Endothelial cell of umbilical vein (primary cell): ENCODE measurements around the gene ZNF439. TPM values are rescaled to one million over a fixed set of nuclear protein-coding genes. Genes with fewer than 3 reads are reported as not detected.

ENCODE experiments used
- Bru-seq: library from RNA; stranded (reverse); fragments of 400-500 nt; gene quantifications from one replicate; lab custom pipeline; 2021; lab: Mats Ljungman, UMichigan
- BruChase-seq, 2 experiments: library from RNA; stranded (reverse); fragments of 400-500 nt; gene quantifications; one replicate each; lab custom pipeline; 2021; lab: Mats Ljungman, UMichigan
- BruUV-seq: library from RNA; stranded (reverse); fragments of 400-500 nt; replicated peaks from 2 replicates; lab custom pipeline; 2021; lab: Mats Ljungman, UMichigan
- CTCF ChIA-PET: fragments of 300-600, 350-600 bp; sonication (Branson Sonifier 250); formaldehyde crosslinking; loops from one replicate; lab custom pipeline; 2021; ENCODE audit warnings: antibody characterized with exemption, inconsistent platforms; lab: Charles Lee
- POLR2A ChIA-PET: fragments of 300-600, 350-600 bp; sonication (Branson Sonifier 250); formaldehyde crosslinking; loops from one replicate; lab custom pipeline; 2021; ENCODE audit warnings: antibody characterized with exemption, inconsistent platforms; lab: Charles Lee
- DNase-seq: peaks from one replicate; pipeline ENCODE4 v3.0.0-alpha.2; 2011; ENCODE audit warnings: low read depth, low spot score
- FAIRE-seq: peaks from 2 replicates; lab custom pipeline; 2011; peaks lifted over from hg19 to GRCh38; lab: Jason Lieb, UNC
- H2AFZ ChIP-seq: 2 replicates; pipeline ENCODE4 v1.6.0; 2012; ENCODE audit warnings: low read depth, low read length, control low read depth, inconsistent platforms
- H3K27ac ChIP-seq: 2 replicates; pipeline ENCODE4 v1.5.1; 2011; ENCODE audit warnings: low read depth, mild to moderate bottlenecking, control low read depth, low read length, moderate library complexity; ENCODE audit not compliant: insufficient read depth
- H3K27me3 ChIP-seq, 2 experiments: 2 replicates each; pipeline versions ENCODE4 v1.6.0 to v1.6.1; 2011; ENCODE audit warnings: low read length in 2 of 2, mixed read lengths in 1 of 2; ENCODE audit not compliant: control insufficient read depth in 2 of 2, insufficient read depth in 2 of 2
- H3K36me3 ChIP-seq, 2 experiments: 2 replicates in 1 of 2; 3 replicates in 1 of 2; pipeline ENCODE4 v1.5.1; 2011; ENCODE audit warnings: low read length in 2 of 2, mild to moderate bottlenecking in 1 of 2, moderate library complexity in 1 of 2; ENCODE audit not compliant: control insufficient read depth in 2 of 2, insufficient read depth in 2 of 2; ENCODE audit errors: extremely low read depth in 1 of 2
- H3K4me1 ChIP-seq: 3 replicates; pipeline ENCODE4 v1.5.1; 2011; ENCODE audit warnings: mild to moderate bottlenecking, low read length; ENCODE audit not compliant: control insufficient read depth, insufficient read depth; ENCODE audit errors: extremely low read depth
- H3K4me2 ChIP-seq: 2 replicates; pipeline ENCODE4 v1.6.1; 2011; ENCODE audit warnings: low read length, control low read depth, mixed read lengths; ENCODE audit not compliant: insufficient read depth
- H3K4me3 ChIP-seq, 3 experiments: fragments of 200-600 bp in 1 of 3; sonication (generic), shearing (Covaris generic) in 1 of 3; replicated peaks in 1 of 3; 2 replicates each; pipeline ENCODE4 v1.5.1; 2011 to 2016; ENCODE audit warnings: control low read depth in 3 of 3, low read length in 3 of 3, mild to moderate bottlenecking in 2 of 3, inconsistent platforms in 1 of 3, low read depth in 1 of 3, moderate library complexity in 1 of 3; ENCODE audit not compliant: insufficient read depth in 1 of 3
- H3K79me2 ChIP-seq: 2 replicates; pipeline ENCODE4 v1.6.0; 2012; ENCODE audit warnings: low read length, inconsistent platforms; ENCODE audit not compliant: control insufficient read depth, insufficient read depth
- H3K9ac ChIP-seq: replicated peaks from 2 replicates; pipeline ENCODE3; 2011; ENCODE audit warnings: low read length, control low read depth; ENCODE audit not compliant: insufficient read depth; ENCODE audit errors: extremely low read depth
- H3K9me1 ChIP-seq: replicated peaks from 3 replicates; pipeline ENCODE4 v1.6.0; 2011; ENCODE audit warnings: mild to moderate bottlenecking, low read length; ENCODE audit not compliant: control insufficient read depth, insufficient read depth; ENCODE audit errors: extremely low read depth
- H3K9me3 ChIP-seq: replicated peaks from 2 replicates; pipeline ENCODE4 v1.5.1; 2012; ENCODE audit warnings: low read length, inconsistent platforms; ENCODE audit not compliant: control insufficient read depth, insufficient read depth
- H4K20me1 ChIP-seq: replicated peaks from 2 replicates; pipeline ENCODE3; 2011; ENCODE audit warnings: mild to moderate bottlenecking, low read length; ENCODE audit not compliant: control insufficient read depth, insufficient read depth; ENCODE audit errors: extremely low read depth
- FOS ChIP-seq: IDR thresholded peaks from 2 replicates; pipeline ENCODE4 v1.6.1; 2011; ENCODE audit warnings: mild to moderate bottlenecking, low read length, moderate library complexity, borderline replicate concordance; ENCODE audit not compliant: insufficient read depth
- GATA2 ChIP-seq: IDR thresholded peaks from 2 replicates; pipeline ENCODE4 v1.7.0; 2011; ENCODE audit warnings: low read depth, mild to moderate bottlenecking, moderate library complexity, mixed read lengths, low read length; ENCODE audit not compliant: insufficient read length, insufficient read depth
- JUN ChIP-seq: IDR thresholded peaks from 2 replicates; pipeline ENCODE4 v1.6.1; 2011; ENCODE audit warnings: borderline replicate concordance, low read depth; ENCODE audit not compliant: insufficient read length, insufficient read depth
- MAX ChIP-seq: IDR thresholded peaks from 2 replicates; pipeline ENCODE4 v1.6.1; 2011; ENCODE audit not compliant: insufficient read depth, insufficient read length
- POLR2A ChIP-seq: IDR thresholded peaks from 2 replicates; pipeline ENCODE4 v1.6.1; 2012; ENCODE audit warnings: low read depth, mild to moderate bottlenecking, control low read depth, low read length
- POLR2AphosphoS5 ChIP-seq: IDR thresholded peaks from 2 replicates; pipeline ENCODE4 v1.6.1; 2012; ENCODE audit warnings: low read depth, mild to moderate bottlenecking, control low read depth, low read length, moderate library complexity; ENCODE audit not compliant: insufficient read depth
- dilution Hi-C: fragments of 300-500 bp; cut with MboI; formaldehyde crosslinking; loops from one replicate; pipeline ENCODE4 v1.15.0; 2019; ENCODE audit warnings: low sequenced_read_pairs; ENCODE audit not compliant: extremely low pct_ligation_motif_present
- intact Hi-C: fragments of 100-400 bp; cut with micrococcal nuclease; formaldehyde crosslinking; loops from one replicate; pipeline ENCODE4 v1.10.0; 2022
- long read RNA-seq: library from polyadenylated mRNA; stranded (forward); transcript quantifications from one replicate; pipeline ENCODE4 v2.0.0, GENCODE V29; 2021
- polyA minus RNA-seq, 3 experiments: library from RNA; depleted of rRNA, polyadenylated mRNA; stranded (reverse); fragments of >200 nt; gene quantifications; 1 replicate in 1 of 3; 2 replicates in 2 of 3; pipeline ENCODE4 v1.2.3, GENCODE V29; 2011
- polyA plus RNA-seq, 4 experiments: library from polyadenylated mRNA; depleted of rRNA in 3 of 4; stranded (reverse) in 3 of 4; unstranded in 1 of 4; fragments of >200 nt; gene quantifications; 2 replicates each; pipeline versions ENCODE4 v1.2.1 to v1.2.3, GENCODE V29; 2011 to 2012; ENCODE audit warnings: missing spikeins in 1 of 4
- total RNA-seq: library from RNA; stranded (reverse); gene quantifications from 2 replicates; pipeline ENCODE4 v1.2.3, GENCODE V29; 2021
- TF ChIP-seq, protein P1 (sequence below), 2 donors: IDR thresholded peaks; 1 replicate in 1 of 2; 2 replicates in 1 of 2; pipeline ENCODE4 v1.5.1; 2011; ENCODE audit warnings: low read length in 2 of 2, mild to moderate bottlenecking in 2 of 2, moderate library complexity in 2 of 2, control low read depth in 1 of 2, inconsistent platforms in 1 of 2, low read depth in 1 of 2; ENCODE audit not compliant: insufficient read depth in 1 of 2; ENCODE audit errors: extremely low read depth in 1 of 2

ZNF439 gene
- total RNA-seq (0.33 TPM in 1 of 2 replicates, not detected in the other), polyA plus RNA-seq (0.12 and 0.18 TPM in 2 replicates), polyA minus RNA-seq (0.55 TPM in 1 of 2 replicates, not detected in the other), Bru-seq, nascent RNA (percentile 27 among the genes with signal in this experiment), BruChase-seq, experiment 1, labeled RNA remaining after a 6-hour chase (percentile 17 among the genes with signal in this experiment), BruChase-seq, experiment 2, labeled RNA remaining after a 2-hour chase (percentile 14 among the genes with signal in this experiment)
- polyA plus RNA-seq (2011; cell fraction: cytosol; rRNA removed): 0.14 and 0.15 TPM in 2 replicates
- 1.7 and 2.0 TPM in 2 replicates for polyA plus RNA-seq (2011; cell fraction: nucleus; rRNA removed)
- 0.12 TPM in 1 of 2 replicates, not detected in the other for polyA plus RNA-seq (2012)
- polyA minus RNA-seq (2011; cell fraction: cytosol; rRNA and poly(A)+ RNA removed): not detected
- polyA minus RNA-seq (2011; cell fraction: nucleus; rRNA and poly(A)+ RNA removed): 0.63 and 0.87 TPM in 2 replicates
- long read RNA-seq: 0 reads

- CTCF ChIA-PET: no interaction called here
- DNase-seq: peak; percentile 7
- no peak for FAIRE-seq
Measured at GRCh38 chr19:11848594-11849469, at the start of gene ZNF439. TSS of gene ZNF439 (plus strand) at chr19:11848726. CDS start at chr19:11848868, 142 bp downstream.

More at GRCh38 chr19:11848594-11849469, at the start of gene ZNF439:
- Histone ChIP-seq H3K36me3 (no peaks in the 10 kb centered on the region), H3K27ac (no peak within 1 kb of the TSS), H3K4me2 (no peak within 1 kb of the TSS), H3K79me2 (no peaks in the 10 kb centered on the region), H3K9me1 (no peaks in the 10 kb centered on the region), H3K9ac (no peak within 1 kb of the TSS), H3K9me3 (no peaks in the 10 kb centered on the region), H4K20me1 (no peaks in the 10 kb centered on the region), H3K4me1 (no peaks in the 10 kb centered on the region), H3K4me3 (peak within 1 kb of the TSS in 1 of 3 experiments; percentile 16), H3K27me3 (peaks cover 0 to 3% of the 10 kb centered on the region in 2 experiments), H2AFZ (peak within 1 kb of the TSS; percentile 1)
- dilution Hi-C loops (no loop called here), intact Hi-C loops (no loop called here)
- TF ChIP-seq JUN (no peak), MAX (no peak), FOS (no peak), POLR2AphosphoS5 (no peak), POLR2A (no peak), GATA2 (no peak)
- TF ChIP-seq, protein P1, sequence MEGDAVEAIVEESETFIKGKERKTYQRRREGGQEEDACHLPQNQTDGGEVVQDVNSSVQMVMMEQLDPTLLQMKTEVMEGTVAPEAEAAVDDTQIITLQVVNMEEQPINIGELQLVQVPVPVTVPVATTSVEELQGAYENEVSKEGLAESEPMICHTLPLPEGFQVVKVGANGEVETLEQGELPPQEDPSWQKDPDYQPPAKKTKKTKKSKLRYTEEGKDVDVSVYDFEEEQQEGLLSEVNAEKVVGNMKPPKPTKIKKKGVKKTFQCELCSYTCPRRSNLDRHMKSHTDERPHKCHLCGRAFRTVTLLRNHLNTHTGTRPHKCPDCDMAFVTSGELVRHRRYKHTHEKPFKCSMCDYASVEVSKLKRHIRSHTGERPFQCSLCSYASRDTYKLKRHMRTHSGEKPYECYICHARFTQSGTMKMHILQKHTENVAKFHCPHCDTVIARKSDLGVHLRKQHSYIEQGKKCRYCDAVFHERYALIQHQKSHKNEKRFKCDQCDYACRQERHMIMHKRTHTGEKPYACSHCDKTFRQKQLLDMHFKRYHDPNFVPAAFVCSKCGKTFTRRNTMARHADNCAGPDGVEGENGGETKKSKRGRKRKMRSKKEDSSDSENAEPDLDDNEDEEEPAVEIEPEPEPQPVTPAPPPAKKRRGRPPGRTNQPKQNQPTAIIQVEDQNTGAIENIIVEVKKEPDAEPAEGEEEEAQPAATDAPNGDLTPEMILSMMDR (IDR thresholded peaks at IDR 0.05; ENCODE audit: extremely low read depth in 1 of 2, insufficient read depth in 1 of 2, low read depth in 1 of 2, low read length in 2 of 2): no peak
- POLR2A ChIA-PET: no interaction called here
- no TSS peak for BruUV-seq
